CD4-positive, alpha-beta T cell treated with Interleukin-6 at 100 ng/mL for 8 hours (primary cell): ENCODE measurements around the gene SPATA1.
"Not testable (repeated sequence)": the region's sequence is repeated elsewhere in the genome, so short reads cannot be mapped to it uniquely, and the experiment has no call there.

Source experiments
- DNase-seq: peaks from one replicate; pipeline ENCODE4 v3.0.0-alpha.2; 2020; ENCODE audit warnings: mixed read lengths, low spot score

SPATA1 gene

DNA sequence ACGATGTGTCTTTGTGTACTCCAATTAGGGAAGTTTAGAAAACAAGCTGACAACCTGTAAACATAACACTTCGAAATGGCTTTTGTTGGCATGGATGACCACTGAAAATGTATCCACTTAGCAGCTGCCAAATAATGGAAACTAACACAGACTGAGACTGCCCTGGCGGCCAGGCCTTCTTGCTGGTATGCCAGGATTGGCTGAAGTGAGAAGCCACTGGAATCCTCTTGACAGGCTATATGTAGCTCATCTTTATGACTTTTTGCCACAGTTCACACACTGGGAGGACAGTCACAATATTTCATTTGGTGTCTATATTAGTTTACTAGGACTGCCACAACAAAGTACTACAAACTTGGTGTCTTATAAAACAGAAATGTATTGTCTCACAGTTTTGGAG lies 80.9 kb downstream of the SPATA1 start:
- no peak for DNase-seq

DNA sequence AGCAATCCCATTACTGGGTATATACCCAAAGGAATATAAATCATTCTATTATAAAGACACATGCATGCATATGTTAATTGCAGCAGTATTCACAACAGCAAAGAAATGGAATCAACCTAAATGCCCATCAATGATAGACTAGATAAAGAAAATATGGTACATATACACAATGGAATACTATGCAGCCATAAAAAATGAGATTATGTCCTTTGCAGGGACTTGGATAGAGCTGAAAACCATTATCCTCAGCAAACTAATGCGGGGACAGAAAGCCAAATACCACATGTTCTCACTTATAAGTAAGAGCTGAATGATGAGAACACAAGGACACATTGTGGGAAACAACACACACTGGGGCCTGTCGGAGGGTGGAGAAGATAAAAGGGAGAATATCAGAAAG lies 88.8 kb downstream of the SPATA1 start:
- not testable (repeated sequence) for DNase-seq

DNA sequence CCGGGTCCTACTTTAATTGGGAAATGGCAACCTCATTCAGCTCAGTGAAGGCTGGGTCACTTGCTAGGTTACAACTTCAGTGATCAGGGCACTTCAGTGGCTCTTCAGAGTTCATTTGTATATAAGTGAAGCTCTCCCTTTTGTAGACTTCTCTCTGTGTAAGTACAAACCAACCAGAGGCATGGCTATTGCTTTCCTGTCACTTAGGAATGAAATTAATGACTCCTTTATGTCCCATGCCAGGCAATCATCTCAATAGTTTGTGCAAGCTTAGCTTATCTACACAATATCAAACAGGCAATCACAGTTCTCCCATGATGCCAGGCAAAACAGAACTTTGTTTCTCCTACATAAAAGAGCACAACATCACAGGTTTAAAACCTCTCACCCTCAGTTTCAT lies 90.8 kb downstream of the SPATA1 start:
- no peak for DNase-seq

DNA sequence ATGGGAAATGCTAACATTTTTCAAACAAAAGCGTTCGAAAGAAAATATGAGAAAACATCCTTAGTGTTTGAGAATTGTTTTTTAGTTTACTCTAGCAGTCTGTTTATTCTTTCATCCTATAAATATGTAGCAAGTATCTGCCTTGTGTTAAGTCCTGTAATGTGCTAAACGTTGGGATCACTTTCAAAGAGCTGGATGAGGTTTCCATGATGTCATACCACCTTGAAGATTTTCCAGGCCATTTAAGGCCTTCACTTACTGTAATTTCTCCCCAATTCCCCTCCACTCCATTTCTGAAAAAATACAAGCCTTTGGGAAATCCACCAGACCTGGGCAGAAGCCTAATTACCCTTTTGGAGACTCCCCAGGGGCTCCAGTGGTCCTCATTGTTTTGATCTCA lies 92.2 kb downstream of the SPATA1 start:
- DNase-seq, result no peak

DNA sequence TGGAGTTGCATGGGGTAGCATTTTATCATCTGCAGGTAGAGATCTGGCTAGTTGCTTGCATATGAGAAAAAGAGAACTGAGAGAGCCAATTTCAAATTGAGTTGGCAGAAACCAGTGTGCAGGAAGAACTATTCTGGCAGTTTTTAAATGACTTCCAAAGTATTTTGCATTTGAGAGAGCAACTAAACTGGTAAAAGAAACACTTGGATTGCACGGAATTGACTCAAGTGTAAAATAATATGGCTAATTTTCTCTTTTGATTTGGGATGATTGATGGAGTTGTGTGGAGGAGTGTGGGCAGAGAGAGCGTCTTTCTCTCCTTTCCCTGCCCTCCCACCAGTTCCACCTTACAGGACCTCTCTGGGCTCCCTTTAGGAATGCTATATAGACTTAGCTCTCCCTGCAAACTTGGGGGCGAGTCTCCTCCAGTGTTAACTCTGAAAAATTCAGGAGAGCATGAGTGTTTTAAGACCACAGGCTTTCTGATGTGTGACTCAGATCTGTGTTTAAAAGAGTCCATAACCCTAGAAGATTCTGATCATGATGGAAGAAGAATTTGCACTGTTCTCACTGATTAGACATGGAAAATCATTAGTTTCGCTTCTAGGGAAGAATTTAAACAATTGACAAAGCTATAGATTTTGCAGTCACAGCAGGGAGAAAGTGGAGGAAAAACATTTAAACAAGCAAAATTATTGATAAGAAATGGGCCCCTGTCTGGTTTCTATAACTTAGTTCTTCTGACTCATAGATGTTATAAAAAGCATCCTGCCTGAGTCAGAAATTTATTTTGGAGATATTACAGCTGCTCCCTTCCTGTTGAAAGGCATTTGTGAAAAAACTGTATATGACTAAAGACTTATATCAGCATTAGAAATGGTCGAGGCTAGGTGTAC lies 92.9 kb downstream of the SPATA1 start:
- DNase-seq, result no peak

DNA sequence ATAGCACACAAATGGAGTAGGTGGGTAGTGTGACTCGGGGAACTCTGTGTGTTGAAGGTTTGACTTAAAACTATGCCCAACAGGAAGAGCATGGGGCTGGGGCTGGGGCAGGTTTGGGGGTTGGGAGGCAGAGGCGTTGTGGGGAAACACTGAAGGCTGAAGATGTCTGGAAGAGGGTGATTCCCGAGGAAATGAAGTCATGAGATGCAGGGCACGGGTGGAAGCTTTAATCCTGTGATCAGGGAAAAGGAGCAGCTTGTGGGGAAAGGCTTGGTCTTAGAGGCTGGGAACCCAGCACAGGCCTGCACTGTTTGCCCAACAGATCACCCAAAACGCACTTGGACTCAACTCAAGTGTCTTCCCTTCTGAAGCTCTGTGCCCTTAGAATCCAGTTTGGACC lies 94.6 kb downstream of the SPATA1 start:
- DNase-seq, result no peak

DNA sequence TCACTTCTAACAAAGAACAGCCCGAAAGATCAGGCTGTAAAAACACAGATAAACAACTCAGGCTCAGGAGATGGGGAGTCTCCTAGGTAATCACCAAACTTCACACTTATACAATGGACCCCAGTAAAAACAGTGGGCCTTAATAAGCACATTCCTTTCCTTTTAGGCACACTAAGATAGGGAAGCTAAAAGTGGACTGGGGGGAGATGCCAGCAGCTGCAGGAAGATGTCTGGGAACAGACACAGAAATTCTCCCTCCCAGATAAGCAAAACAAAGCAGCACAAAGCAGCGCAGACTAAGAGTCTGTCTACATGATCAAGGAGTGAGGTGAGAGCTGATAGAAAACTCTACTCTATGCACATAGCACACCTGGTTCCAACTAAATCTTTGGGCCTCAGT lies 97.0 kb downstream of the SPATA1 start:
- no peak for DNase-seq

DNA sequence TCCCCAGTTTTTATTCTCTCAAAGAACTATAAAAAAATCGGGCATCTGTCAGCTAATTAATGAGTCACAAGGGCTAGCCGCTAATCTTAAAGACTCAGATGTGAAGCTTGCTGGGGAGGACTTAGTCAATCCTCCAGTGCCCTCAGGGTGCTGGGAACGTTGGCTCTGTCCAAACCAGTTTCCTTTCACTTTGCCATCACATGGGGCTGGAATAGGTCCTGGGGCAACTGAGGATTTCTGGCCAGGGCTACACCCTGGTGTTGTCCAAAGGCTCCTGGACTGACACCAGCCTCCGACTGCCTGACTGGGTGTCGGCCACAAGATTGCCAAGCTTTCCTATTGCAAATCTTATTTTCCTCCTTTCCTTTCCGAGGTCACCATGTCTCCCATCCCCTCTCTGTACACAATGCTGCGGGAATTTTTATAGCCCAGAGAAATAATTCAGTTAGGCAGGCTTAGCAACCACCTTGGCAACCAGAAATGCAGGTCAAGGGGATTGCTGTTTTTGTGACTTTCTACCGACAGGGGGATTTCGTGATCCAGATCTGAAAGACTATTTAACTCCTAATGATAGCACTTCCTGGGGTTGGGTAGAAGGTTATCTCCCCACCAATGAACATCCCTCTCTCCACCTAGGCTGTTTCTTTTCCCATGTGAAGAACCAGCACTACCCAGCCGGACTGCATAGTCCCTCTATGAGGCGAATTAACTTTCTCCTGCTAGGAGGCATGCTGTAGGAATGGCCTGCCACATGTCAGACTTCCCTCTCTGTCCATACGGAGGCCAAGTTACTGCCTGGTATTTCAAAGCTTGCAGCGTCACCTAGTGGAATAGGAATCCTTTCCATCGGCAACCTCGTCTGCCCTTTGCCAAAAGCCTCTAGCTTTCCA lies 98.0 kb downstream of the SPATA1 start:
- no peak for DNase-seq

DNA sequence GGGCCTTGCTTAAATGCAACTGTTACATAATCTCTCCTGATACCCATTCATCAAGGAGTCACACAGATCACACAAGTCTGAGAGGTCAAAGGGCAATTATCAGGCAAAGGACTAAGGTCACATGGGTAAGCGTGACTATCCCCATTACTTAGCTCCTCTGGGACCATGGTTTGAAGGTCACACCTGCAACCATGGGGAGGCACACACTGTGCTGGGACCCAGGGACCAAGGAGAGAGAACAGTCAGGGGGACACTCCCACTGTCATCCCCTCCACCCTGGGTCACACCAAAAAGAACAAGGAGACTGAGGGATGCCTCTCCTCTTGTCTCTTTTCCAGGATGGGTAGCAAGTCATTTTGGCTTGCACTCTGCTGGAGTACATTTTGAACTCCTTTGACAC lies 99.0 kb downstream of the SPATA1 start:
- DNase-seq, result no peak

DNA sequence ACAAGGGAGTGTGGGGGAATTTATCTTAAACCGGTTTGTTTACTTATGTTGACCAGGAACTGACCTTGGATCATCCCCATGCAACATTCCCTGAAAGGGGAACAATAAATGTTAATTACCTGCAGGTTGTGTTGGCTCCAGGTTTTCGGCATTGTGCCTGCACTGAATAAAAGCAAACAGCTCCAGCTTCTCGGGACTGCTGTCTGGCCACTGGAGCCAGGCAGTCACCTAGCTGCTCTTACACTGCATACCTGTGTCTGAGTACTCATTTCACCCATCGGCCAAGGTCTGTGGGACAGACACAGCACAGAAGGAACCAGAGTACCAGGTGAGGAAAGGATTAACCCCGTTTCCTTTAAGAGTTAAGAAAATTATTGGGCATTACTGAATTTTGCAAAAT lies 100.8 kb downstream of the SPATA1 start:
- no peak for DNase-seq

DNA sequence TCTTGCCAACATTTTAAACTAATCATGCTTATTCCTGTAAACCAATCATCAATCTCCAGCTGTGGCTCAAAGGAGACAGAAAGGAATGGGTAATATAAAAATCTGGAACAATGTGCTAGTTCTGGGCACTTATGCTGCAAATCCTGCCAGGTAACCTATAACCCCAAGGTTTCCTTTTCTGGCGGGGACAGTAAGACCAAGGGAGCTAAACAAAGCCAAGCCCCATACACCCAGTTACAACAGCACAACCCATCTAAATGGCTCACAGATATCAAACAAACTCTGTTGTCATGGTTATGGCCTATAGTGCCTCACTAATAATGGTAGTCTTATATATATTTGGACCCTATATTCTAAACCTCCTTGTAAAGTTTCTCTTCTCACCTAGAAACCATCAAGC lies 104.9 kb downstream of the SPATA1 start:
- no peak for DNase-seq

DNA sequence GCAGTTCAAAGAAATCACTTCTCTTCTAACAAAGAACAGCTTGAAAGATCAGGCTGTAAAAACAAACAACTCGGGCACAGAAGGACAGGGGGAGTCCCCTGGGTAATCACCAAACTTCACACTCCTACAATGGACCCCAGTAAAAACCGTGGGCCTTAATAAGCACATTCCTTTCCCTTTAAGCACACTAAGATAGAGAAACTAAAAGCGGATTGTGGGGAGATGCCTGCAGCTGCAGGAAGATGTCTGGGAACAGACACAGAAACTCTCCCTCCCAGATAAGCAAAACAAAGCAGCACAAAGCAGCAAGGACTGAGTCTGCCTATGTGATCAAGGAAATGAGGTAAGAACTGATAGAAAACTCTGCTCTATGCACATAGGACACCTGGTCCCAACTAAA lies 105.6 kb downstream of the SPATA1 start:
- DNase-seq, result no peak

DNA sequence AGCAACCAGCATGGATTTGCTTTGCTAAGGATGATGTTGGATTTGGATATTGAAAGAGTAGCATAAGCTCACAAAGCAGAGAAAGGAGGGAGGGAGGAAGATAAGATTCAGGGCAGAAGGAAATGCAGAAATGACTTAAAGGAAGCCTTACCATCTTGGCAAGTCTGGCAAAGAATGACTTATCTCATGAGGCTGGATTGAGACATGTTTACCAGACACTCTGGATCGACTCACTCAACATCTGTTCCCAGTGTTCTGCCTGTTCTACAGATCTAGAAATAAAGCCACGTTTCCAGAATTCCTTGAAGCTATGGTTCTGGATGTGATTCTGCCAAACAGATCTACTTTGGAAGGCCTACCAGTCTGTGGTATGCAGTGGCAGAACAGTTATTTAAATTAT lies 106.8 kb downstream of the SPATA1 start:
- DNase-seq, result no peak

DNA sequence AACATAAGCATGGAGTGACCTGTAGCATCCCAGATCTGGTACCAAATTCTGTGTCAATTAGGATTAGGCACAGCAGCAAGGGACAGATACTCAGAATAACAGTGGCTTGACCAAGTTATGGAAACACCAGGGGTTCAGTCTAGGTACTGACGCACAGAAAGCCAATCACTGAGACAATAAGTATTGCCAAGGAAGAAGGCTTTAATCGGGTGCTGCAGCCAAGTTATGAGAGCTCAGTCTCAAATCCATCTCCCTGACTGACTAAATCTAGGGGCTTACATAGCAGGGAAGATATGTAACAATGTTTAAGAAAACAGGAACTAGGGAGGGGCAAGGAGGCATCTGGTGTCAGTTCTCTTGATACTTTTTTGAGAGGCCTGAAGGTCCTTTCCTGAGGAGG lies 107.7 kb downstream of the SPATA1 start:
- DNase-seq, result no peak

DNA sequence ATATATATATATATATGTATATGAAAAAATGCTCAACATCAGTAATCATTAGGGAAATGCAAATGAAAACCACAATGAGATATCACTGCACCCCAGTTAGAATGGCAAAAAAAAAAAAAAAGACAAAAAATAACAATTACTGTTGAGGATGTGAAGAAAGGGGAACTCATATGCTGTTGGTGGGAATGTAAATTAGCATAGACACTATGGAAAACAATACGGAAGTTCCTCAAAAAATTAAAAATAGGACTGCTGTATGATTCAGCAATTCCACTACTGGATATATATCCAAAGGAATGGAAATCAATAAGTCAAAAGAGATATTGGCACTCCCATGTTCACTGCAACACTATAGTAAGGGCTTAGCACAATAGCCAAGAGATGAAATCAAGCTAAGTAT lies 109.6 kb downstream of the SPATA1 start:
- no peak for DNase-seq
